H9 (cell line): ENCODE measurements around the gene RAET1L. TPM values are rescaled to one million over a fixed set of nuclear protein-coding genes. Genes with fewer than 3 reads are reported as not detected.

Experiments used
- DNase-seq: peaks from one replicate; pipeline ENCODE4 v3.0.0-alpha.2; 2017
- H2AFZ ChIP-seq: one replicate; pipeline ENCODE4 v1.6.1; 2013; ENCODE audit warnings: mild to moderate bottlenecking, low read length, control low read depth, moderate library complexity
- H2AK5ac ChIP-seq: 2 replicates; pipeline ENCODE4 v1.6.1; 2013; ENCODE audit warnings: low read length, control low read depth, mixed read lengths; ENCODE audit not compliant: insufficient read length
- H2BK120ac ChIP-seq: one replicate; pipeline ENCODE4 v1.6.1; 2013; ENCODE audit warnings: low read depth, mild to moderate bottlenecking, low read length, control low read depth, inconsistent platforms; ENCODE audit not compliant: poor library complexity, severe bottlenecking
- H2BK12ac ChIP-seq: 2 replicates; pipeline ENCODE4 v1.6.1; 2013; ENCODE audit warnings: low read length, control low read depth, mixed read lengths, low read depth; ENCODE audit not compliant: insufficient read length
- H2BK15ac ChIP-seq: 2 replicates; pipeline ENCODE4 v1.6.1; 2013; ENCODE audit warnings: low read depth, low read length, control low read depth
- H2BK20ac ChIP-seq: one replicate; pipeline ENCODE4 v1.6.1; 2013; ENCODE audit warnings: low read depth, mild to moderate bottlenecking, low read length, control low read depth, inconsistent platforms; ENCODE audit not compliant: poor library complexity, severe bottlenecking
- H2BK5ac ChIP-seq: 2 replicates; pipeline ENCODE4 v1.6.1; 2013; ENCODE audit warnings: low read length, control low read depth, mixed read lengths; ENCODE audit not compliant: insufficient read length
- H3K14ac ChIP-seq: 2 replicates; pipeline ENCODE4 v1.6.1; 2013; ENCODE audit warnings: low read length, control low read depth; ENCODE audit not compliant: insufficient read depth
- H3K18ac ChIP-seq: 2 replicates; pipeline ENCODE4 v1.6.1; 2013; ENCODE audit warnings: low read depth, mild to moderate bottlenecking, mixed read lengths, low read length, control low read depth; ENCODE audit not compliant: insufficient read length
- H3K23ac ChIP-seq: 2 replicates; pipeline ENCODE4 v1.6.1; 2013; ENCODE audit warnings: low read length, control low read depth, mixed read lengths, low read depth; ENCODE audit not compliant: insufficient read length
- H3K23me2 ChIP-seq: 2 replicates; pipeline ENCODE4 v1.6.1; 2013; ENCODE audit warnings: low read depth, mild to moderate bottlenecking, mixed read lengths, low read length, control low read depth; ENCODE audit not compliant: insufficient read length, poor library complexity, severe bottlenecking
- H3K27ac ChIP-seq: 2 replicates; pipeline ENCODE4 v1.5.1; 2013; ENCODE audit warnings: low read length, control low read depth, mixed read lengths, low read depth; ENCODE audit not compliant: insufficient read length
- H3K27me3 ChIP-seq: 2 replicates; pipeline ENCODE4 v1.6.1; 2013; ENCODE audit warnings: low read length, control low read depth, inconsistent platforms; ENCODE audit not compliant: insufficient read depth
- H3K4ac ChIP-seq: 2 replicates; pipeline ENCODE4 v1.6.1; 2013; ENCODE audit warnings: low read depth, mild to moderate bottlenecking, control low read depth, inconsistent platforms, low read length, moderate library complexity
- H3K4me1 ChIP-seq: 2 replicates; pipeline ENCODE4 v1.6.1; 2013; ENCODE audit warnings: low read length, control low read depth, inconsistent platforms; ENCODE audit not compliant: insufficient read depth
- H3K4me2 ChIP-seq: 2 replicates; pipeline ENCODE4 v1.6.1; 2013; ENCODE audit warnings: low read length, control low read depth, mixed read lengths; ENCODE audit not compliant: insufficient read length, insufficient read depth
- H3K56ac ChIP-seq: 2 replicates; pipeline ENCODE4 v1.6.1; 2013; ENCODE audit warnings: low read depth, mild to moderate bottlenecking, mixed read lengths, low read length, control low read depth; ENCODE audit not compliant: insufficient read length
- H3K79me1 ChIP-seq: 2 replicates; pipeline ENCODE4 v1.6.1; 2013; ENCODE audit warnings: low read depth, mild to moderate bottlenecking, moderate library complexity, low read length, control low read depth, inconsistent platforms; ENCODE audit not compliant: insufficient read depth, poor library complexity, severe bottlenecking
- H3K79me2 ChIP-seq: 2 replicates; pipeline ENCODE4 v1.6.1; 2013; ENCODE audit warnings: low read length, control low read depth, inconsistent platforms; ENCODE audit not compliant: insufficient read depth
- H3K9ac ChIP-seq: 2 replicates; pipeline ENCODE4 v1.6.1; 2013; ENCODE audit warnings: low read length, control low read depth, mixed read lengths; ENCODE audit not compliant: insufficient read length; ENCODE audit errors: extremely low read depth
- H3K9me3 ChIP-seq: one replicate; pipeline ENCODE4 v1.6.1; 2013; ENCODE audit warnings: low read depth, low read length, inconsistent platforms; ENCODE audit not compliant: control insufficient read depth
- H3T11ph ChIP-seq: one replicate; pipeline ENCODE4 v1.6.1; 2013; ENCODE audit warnings: mild to moderate bottlenecking, low read length, control low read depth, inconsistent platforms
- H4K20me1 ChIP-seq: one replicate; pipeline ENCODE4 v1.6.1; 2013; ENCODE audit not compliant: control insufficient read depth, insufficient read length, insufficient read depth
- H4K5ac ChIP-seq: 2 replicates; pipeline ENCODE4 v1.6.1; 2013; ENCODE audit warnings: low read depth, mild to moderate bottlenecking, mixed read lengths, low read length, control low read depth; ENCODE audit not compliant: insufficient read length
- H4K8ac ChIP-seq: replicated peaks from 2 replicates; pipeline ENCODE4 v1.6.1; 2013; ENCODE audit warnings: low read length, control low read depth, mixed read lengths, low read depth; ENCODE audit not compliant: insufficient read length
- H4K91ac ChIP-seq: 2 replicates; pipeline ENCODE4 v1.6.1; 2013; ENCODE audit warnings: low read depth, mild to moderate bottlenecking, moderate library complexity, mixed read lengths, low read length, control low read depth; ENCODE audit not compliant: insufficient read length
- H3K27ac Mint-ChIP-seq, 3 experiments: 2 replicates in 2 of 3; 3 replicates in 1 of 3; pipeline ENCODE4 v1.8.0; 2020 to 2021; ENCODE audit warnings: mixed read lengths in 3 of 3, mild to moderate bottlenecking in 1 of 3, moderate library complexity in 1 of 3
- H3K27me3 Mint-ChIP-seq: 2 replicates; pipeline ENCODE4 v1.8.0; 2021; ENCODE audit warnings: low read depth, mild to moderate bottlenecking, moderate library complexity, mixed read lengths
- H3K36me3 Mint-ChIP-seq, 3 experiments: 2 replicates in 2 of 3; 3 replicates in 1 of 3; pipeline ENCODE4 v1.8.0; 2020 to 2021; ENCODE audit warnings: low read depth in 3 of 3, mixed read lengths in 3 of 3; ENCODE audit not compliant: insufficient read depth in 1 of 3
- H3K4me1 Mint-ChIP-seq, 2 experiments: 2 replicates each; pipeline ENCODE4 v1.8.0; 2020; ENCODE audit warnings: mixed read lengths in 2 of 2
- H3K4me3 Mint-ChIP-seq, 2 experiments: 2 replicates in 1 of 2; 3 replicates in 1 of 2; pipeline ENCODE4 v1.8.0; 2020 to 2021; ENCODE audit warnings: mild to moderate bottlenecking in 2 of 2, mixed read lengths in 2 of 2, moderate library complexity in 1 of 2
- H3K9me3 Mint-ChIP-seq, 2 experiments: 2 replicates in 1 of 2; 3 replicates in 1 of 2; pipeline ENCODE4 v1.8.0; 2020; ENCODE audit warnings: mild to moderate bottlenecking in 2 of 2, mixed read lengths in 2 of 2, moderate library complexity in 1 of 2
- CTCF ChIP-seq: fragments of 200-600 bp; sonication (generic); conservative IDR thresholded peaks from 3 replicates; pipeline ENCODE4 v1.8.0; 2021; ENCODE audit warnings: antibody characterized with exemption, mild to moderate bottlenecking
- WGBS: extraction: QIAGEN DNeasy Blood & Tissue Kit; methylation state at CpG from one replicate; pipeline ENCODE4 v1.1.7; 2013; ENCODE audit warnings: missing lambda C conversion rate, low lambda C conversion rate, mixed read lengths; ENCODE audit not compliant: insufficient read length; ENCODE audit errors: extremely low coverage; 5-methylcytosine and 5-hydroxymethylcytosine counted together
- total RNA-seq: library from RNA; stranded (reverse); gene quantifications from 2 replicates; pipeline ENCODE4 v1.2.1, GENCODE V29; 2021

RAET1L gene
- total RNA-seq, 1 experiment from 2014 or later: not detected

- Histone ChIP-seq H2BK12ac (no peak overlapping the region), H4K5ac (no peak overlapping the region), H3K4me2 (no peak overlapping the region), H3K23me2 (no peaks in the 10 kb centered on the region), H3K18ac (no peak overlapping the region), H3K23ac (no peak overlapping the region), H3T11ph (no peak overlapping the region), H3K56ac (no peak overlapping the region), H4K91ac (no peak overlapping the region), H3K14ac (no peak overlapping the region), H3K79me1 (no peaks in the 10 kb centered on the region), H2AFZ (no peak overlapping the region), H3K9me3 (no peaks in the 10 kb centered on the region), H2BK15ac (no peak overlapping the region), H2BK5ac (no peak overlapping the region), H3K4ac (no peak overlapping the region), H3K79me2 (no peaks in the 10 kb centered on the region), H3K4me1 (no peaks in the 10 kb centered on the region), H4K8ac (no peak overlapping the region), H3K27me3 (peaks cover 2% of the 10 kb centered on the region; the same call in 1 of the 2 replicates), H2AK5ac (no peak overlapping the region), H2BK120ac (no peak overlapping the region), H3K9ac (no peak overlapping the region), H3K27ac (no peak overlapping the region), H2BK20ac (no peak overlapping the region), H4K20me1 (no peaks in the 10 kb centered on the region)
- Mint-ChIP-seq H3K27me3 (peaks cover 40% of the 10 kb centered on the region), H3K4me3 (no peak overlapping the region), H3K36me3 (no peaks in the 10 kb centered on the region), H3K27ac (no peak overlapping the region; a peak in 1 of 7 replicates), H3K4me1 (peaks cover 6 to 9% of the 10 kb centered on the region in 2 experiments; a peak in 3 of 4 replicates), H3K9me3 (no peaks in the 10 kb centered on the region)
- no peak for TF ChIP-seq CTCF
- no peak for DNase-seq
- no CpG with 5 or more reads among the region's 6 CpGs for WGBS
These were observed 2.7 kb upstream of the RAET1L start for GRCh38 chr6:150027806-150028565.
